ENCODE results near the gene SAE1. TPM values are rescaled to one million over a fixed set of nuclear protein-coding genes. Genes with fewer than 3 reads are reported as not detected.
"Not testable (repeated sequence)": the region's sequence is repeated elsewhere in the genome, so short reads cannot be mapped to it uniquely, and the experiment has no call there.

SAE1 gene
- polyA plus RNA-seq, 5 donors = 86.7 to 115 (median 99.5) TPM

GRCh38 chr19:47123406-47123805, 7.2 kb upstream of the SAE1 start:
- DNase-seq = no peak

- DNase-seq = peak; percentile 51 to 72
These were observed 5.5 kb upstream of the SAE1 start for GRCh38 chr19:47124937-47125668.

GRCh38 chr19:47125669-47125938, 5.0 kb upstream of the SAE1 start:
- no peak for DNase-seq

GRCh38 chr19:47129579-47129978, 1.1 kb upstream of the SAE1 start:
- no peak for DNase-seq

GRCh38 chr19:47130120-47130588, 481 bp upstream of the SAE1 start:
- DNase-seq = no peak

GRCh38 chr19:47132194-47132852, 1.7 kb downstream of the SAE1 start:
- DNase-seq = no peak

- DNase-seq = no peak
These were observed 2.4 kb downstream of the SAE1 start for GRCh38 chr19:47133021-47133471.

- DNase-seq = no peak
These were observed 3.9 kb downstream of the SAE1 start for GRCh38 chr19:47134545-47134944.

GRCh38 chr19:47135156-47135555, 4.5 kb downstream of the SAE1 start:
- no peak for DNase-seq

- not testable (repeated sequence) for DNase-seq
These were observed 10.6 kb downstream of the SAE1 start for GRCh38 chr19:47141252-47141651.

- no peak for DNase-seq
These were observed 11.1 kb downstream of the SAE1 start for GRCh38 chr19:47141695-47142094.

- no peak for DNase-seq
These were observed 12.1 kb downstream of the SAE1 start for GRCh38 chr19:47142779-47143178.

GRCh38 chr19:47143322-47144073, 12.9 kb downstream of the SAE1 start:
- no peak for DNase-seq

- DNase-seq = no peak
These were observed 14.0 kb downstream of the SAE1 start for GRCh38 chr19:47144630-47145029.

- DNase-seq = no peak
These were observed 15.2 kb downstream of the SAE1 start for GRCh38 chr19:47145639-47146486.

GRCh38 chr19:47146920-47147319, 16.3 kb downstream of the SAE1 start:
- no peak for DNase-seq

GRCh38 chr19:47151627-47152026, 21.0 kb downstream of the SAE1 start:
- DNase-seq = no peak

- DNase-seq = no peak
These were observed 21.6 kb downstream of the SAE1 start for GRCh38 chr19:47152205-47152604.

GRCh38 chr19:47152632-47153031, 22.0 kb downstream of the SAE1 start:
- no peak for DNase-seq

GRCh38 chr19:47153266-47153665, 22.6 kb downstream of the SAE1 start:
- no peak for DNase-seq

GRCh38 chr19:47155148-47155547, 24.5 kb downstream of the SAE1 start:
- peak; percentile 58 to 60 for DNase-seq

All from right lung (tissue), 5 donors.